HepG2 (cell line): ENCODE measurements around the gene RSPRY1. TPM values are rescaled to one million over a fixed set of nuclear protein-coding genes. Genes with fewer than 3 reads are reported as not detected.
A peak's percentile ranks its signal among the peaks of the same experiment; 100 is the strongest.

ENCODE experiments used
- AKAP8 ChIP-seq: sonication (generic); formaldehyde crosslinking; IDR thresholded peaks from 2 replicates; pipeline ENCODE4 v1.5.1; 2020; ENCODE audit warnings: mild to moderate bottlenecking, missing genetic modification reagents
- ARNT2 ChIP-seq: sonication (generic); formaldehyde crosslinking; IDR thresholded peaks from 2 replicates; pipeline ENCODE4 v1.8.0; 2022; ENCODE audit warnings: mild to moderate bottlenecking, low read depth, missing genetic modification reagents, moderate library complexity
- BCL6 ChIP-seq: IDR thresholded peaks from 2 replicates; pipeline ENCODE4 v1.6.1; 2016; ENCODE audit warnings: missing genetic modification reagents, missing compliant biosample characterization
- FUBP1 ChIP-seq: sonication (generic); formaldehyde crosslinking; IDR thresholded peaks from 2 replicates; pipeline ENCODE4 v1.5.1; 2020; ENCODE audit warnings: missing genetic modification reagents, mild to moderate bottlenecking, borderline replicate concordance
- GZF1 ChIP-seq: sonication (generic); formaldehyde crosslinking; IDR thresholded peaks from 2 replicates; pipeline ENCODE4 v1.5.1; 2020; ENCODE audit warnings: mild to moderate bottlenecking, missing genetic modification reagents
- MBNL3 ChIP-seq: fragments of 250-450 bp; sonication (Bioruptor Pico); conservative IDR thresholded peaks from 2 replicates; pipeline ENCODE4 v1.8.0; 2022; ENCODE audit warnings: mild to moderate bottlenecking, inconsistent platforms
- NRL ChIP-seq: sonication (generic); formaldehyde crosslinking; IDR thresholded peaks from 2 replicates; pipeline ENCODE4 v1.5.0; 2020; ENCODE audit warnings: missing genetic modification reagents, mild to moderate bottlenecking, moderate library complexity, borderline replicate concordance
- ONECUT2 ChIP-seq: sonication (generic); formaldehyde crosslinking; IDR thresholded peaks from 2 replicates; pipeline ENCODE4 v1.4.0; 2020; ENCODE audit warnings: missing genetic modification reagents
- SMAD3 ChIP-seq: sonication (generic); formaldehyde crosslinking; IDR thresholded peaks from 2 replicates; pipeline ENCODE4 v1.4.0; 2020; ENCODE audit warnings: missing genetic modification reagents
- THYN1 ChIP-seq: sonication (generic); formaldehyde crosslinking; IDR thresholded peaks from 2 replicates; pipeline ENCODE4 v1.8.1; 2023; ENCODE audit warnings: low read depth, mild to moderate bottlenecking, moderate library complexity, missing genetic modification reagents, borderline replicate concordance
- ZBTB1 ChIP-seq: sonication (generic); formaldehyde crosslinking; IDR thresholded peaks from 2 replicates; pipeline ENCODE4 v1.4.0; 2020; ENCODE audit warnings: missing genetic modification reagents, borderline replicate concordance
- ZBTB25 ChIP-seq: IDR thresholded peaks from 2 replicates; pipeline ENCODE4 v1.6.1; 2018; ENCODE audit warnings: missing genetic modification reagents
- ZFP36L2 ChIP-seq: sonication (generic); formaldehyde crosslinking; IDR thresholded peaks from 2 replicates; pipeline ENCODE4 v1.4.0; 2020; ENCODE audit warnings: missing genetic modification reagents
- ZNF124 ChIP-seq: sonication (generic); formaldehyde crosslinking; IDR thresholded peaks from 2 replicates; pipeline ENCODE4 v1.4.0; 2020; ENCODE audit warnings: missing genetic modification reagents
- ZNF281 ChIP-seq: sonication (generic); formaldehyde crosslinking; IDR thresholded peaks from 2 replicates; pipeline ENCODE4 v1.4.0; 2020; ENCODE audit warnings: missing genetic modification reagents, borderline replicate concordance
- ZNF569 ChIP-seq: sonication (generic); formaldehyde crosslinking; IDR thresholded peaks from 2 replicates; pipeline ENCODE4 v1.5.0; 2020; ENCODE audit warnings: mild to moderate bottlenecking, missing genetic modification reagents, moderate library complexity, borderline replicate concordance
- ZNF746 ChIP-seq: sonication (generic); formaldehyde crosslinking; IDR thresholded peaks from 2 replicates; pipeline ENCODE4 v1.8.0; 2022; ENCODE audit warnings: mild to moderate bottlenecking, missing genetic modification reagents
- ZNF768 ChIP-seq: sonication (generic); formaldehyde crosslinking; IDR thresholded peaks from 2 replicates; pipeline ENCODE4 v1.4.0; 2020; ENCODE audit warnings: missing genetic modification reagents
- polyA plus RNA-seq, 8 experiments: library from polyadenylated mRNA; depleted of rRNA in 3 of 8; stranded (reverse) in 7 of 8; unstranded in 1 of 8; fragments of >200 nt; fragmentation: Illumina TruSeq in 4 of 8; extraction: Trizol in 4 of 8; gene quantifications; 2 replicates each; pipeline versions ENCODE4 v1.2.1 to v1.2.3, GENCODE V29; 2011 to 2016; ENCODE audit warnings: low read depth in 4 of 8, missing spikeins in 1 of 8, mixed read lengths in 1 of 8; ENCODE audit not compliant: insufficient read depth in 1 of 8
- total RNA-seq, 5 experiments: library from RNA; depleted of rRNA; stranded (reverse); fragments of >200 nt; fragmentation: Illumina TruSeq; extraction: Trizol; gene quantifications; 2 replicates each; pipeline ENCODE4 v1.2.3, GENCODE V29; 2016; ENCODE audit warnings: low read depth in 1 of 5

The RSPRY1 gene
- total and polyA plus RNA-seq, 2 of the 13 experiments (the other 11 are each of a cell fraction or from before 2014, with no cell fraction given), result 53.4 to 61.0 TPM

- TF ChIP-seq ZNF746, result no peak; the same call in 1 of the 2 replicates
- TF ChIP-seq MBNL3 (CRISPR knock-in tag), result no peak
- peak; percentile 72 for TF ChIP-seq BCL6 (CRISPR knock-in tag)
- no peak for TF ChIP-seq GZF1 (CRISPR knock-in tag)
- TF ChIP-seq ZBTB25, result peak; percentile 71; the same call in 1 of the 2 replicates
- peak; percentile 77 for TF ChIP-seq NRL (CRISPR knock-in tag)
- peak; percentile 95 for TF ChIP-seq ARNT2 (CRISPR knock-in tag)
- peak; percentile 95 for TF ChIP-seq AKAP8
- no peak for TF ChIP-seq FUBP1 (CRISPR knock-in tag)
- peak; percentile 40; the same call in 1 of the 2 replicates for TF ChIP-seq ZNF124 (CRISPR knock-in tag)
- TF ChIP-seq ZFP36L2 (CRISPR knock-in tag), result peak; percentile 92; the same call in 1 of the 2 replicates
- no peak; the same call in 1 of the 2 replicates for TF ChIP-seq SMAD3 (CRISPR knock-in tag)
- no peak for TF ChIP-seq THYN1
- peak; percentile 82; the same call in 1 of the 2 replicates for TF ChIP-seq ZNF768 (CRISPR knock-in tag)
- no peak for TF ChIP-seq ZNF569
- no peak for TF ChIP-seq ONECUT2 (CRISPR knock-in tag)
- TF ChIP-seq ZBTB1 (CRISPR knock-in tag), result peak; percentile 22; the same call in 1 of the 2 replicates
- no peak for TF ChIP-seq ZNF281 (CRISPR knock-in tag)
- TF ChIP-seq, all 625 proteins: peak for 353
These were observed 58.8 kb downstream of the RSPRY1 start, which contains the start of gene ARL2BP (continued) for GRCh38 chr16:57244767-57245471.
